ENCODE measurements around the gene BAHCC1. TPM values are rescaled to one million over a fixed set of nuclear protein-coding genes. Genes with fewer than 3 reads are reported as not detected.

BAHCC1 gene
- total RNA-seq, 2 donors from 2014 or later, result 12.5 to 26.3 TPM

DNA sequence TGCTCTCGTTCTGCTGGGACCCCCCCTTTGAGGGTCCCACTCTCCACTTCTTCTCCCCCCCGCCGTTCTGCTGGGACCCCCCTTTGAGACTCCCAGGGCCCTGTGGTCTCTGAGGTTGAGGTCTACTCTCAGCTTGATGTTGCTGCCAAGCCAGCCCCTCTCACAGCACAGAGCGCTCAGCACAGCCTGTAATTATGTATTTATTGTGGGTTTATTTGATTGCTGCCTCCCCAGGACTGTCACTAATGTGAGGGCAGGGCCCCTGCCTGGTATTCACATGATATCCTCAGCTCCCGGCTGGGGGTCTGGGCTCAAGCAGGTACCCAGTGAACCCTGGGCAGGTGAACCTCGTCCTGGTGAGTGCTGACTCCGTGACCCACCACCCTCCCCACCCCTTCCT lies 81.9 kb downstream of the BAHCC1 start:
- H3K4me3 ChIP-seq, result no peak overlapping the region
- no peaks in the 10 kb centered on the region for H3K27me3 ChIP-seq
- DNase-seq, result no peak
- H3K36me3 ChIP-seq, result no peaks in the 10 kb centered on the region
- TF ChIP-seq, protein P1, sequence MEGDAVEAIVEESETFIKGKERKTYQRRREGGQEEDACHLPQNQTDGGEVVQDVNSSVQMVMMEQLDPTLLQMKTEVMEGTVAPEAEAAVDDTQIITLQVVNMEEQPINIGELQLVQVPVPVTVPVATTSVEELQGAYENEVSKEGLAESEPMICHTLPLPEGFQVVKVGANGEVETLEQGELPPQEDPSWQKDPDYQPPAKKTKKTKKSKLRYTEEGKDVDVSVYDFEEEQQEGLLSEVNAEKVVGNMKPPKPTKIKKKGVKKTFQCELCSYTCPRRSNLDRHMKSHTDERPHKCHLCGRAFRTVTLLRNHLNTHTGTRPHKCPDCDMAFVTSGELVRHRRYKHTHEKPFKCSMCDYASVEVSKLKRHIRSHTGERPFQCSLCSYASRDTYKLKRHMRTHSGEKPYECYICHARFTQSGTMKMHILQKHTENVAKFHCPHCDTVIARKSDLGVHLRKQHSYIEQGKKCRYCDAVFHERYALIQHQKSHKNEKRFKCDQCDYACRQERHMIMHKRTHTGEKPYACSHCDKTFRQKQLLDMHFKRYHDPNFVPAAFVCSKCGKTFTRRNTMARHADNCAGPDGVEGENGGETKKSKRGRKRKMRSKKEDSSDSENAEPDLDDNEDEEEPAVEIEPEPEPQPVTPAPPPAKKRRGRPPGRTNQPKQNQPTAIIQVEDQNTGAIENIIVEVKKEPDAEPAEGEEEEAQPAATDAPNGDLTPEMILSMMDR (IDR thresholded peaks at IDR 0.05), result no peak
- H3K9me3 ChIP-seq, result no peaks in the 10 kb centered on the region
- no peak overlapping the region for H3K27ac ChIP-seq
- no peaks in the 10 kb centered on the region for H3K4me1 ChIP-seq
- H3K9ac ChIP-seq (ENCODE audit: low read depth in 2 of 2, low read length in 2 of 2), result no peak overlapping the region
- intact Hi-C loops (cut with DNase I), result no loop called here

DNA sequence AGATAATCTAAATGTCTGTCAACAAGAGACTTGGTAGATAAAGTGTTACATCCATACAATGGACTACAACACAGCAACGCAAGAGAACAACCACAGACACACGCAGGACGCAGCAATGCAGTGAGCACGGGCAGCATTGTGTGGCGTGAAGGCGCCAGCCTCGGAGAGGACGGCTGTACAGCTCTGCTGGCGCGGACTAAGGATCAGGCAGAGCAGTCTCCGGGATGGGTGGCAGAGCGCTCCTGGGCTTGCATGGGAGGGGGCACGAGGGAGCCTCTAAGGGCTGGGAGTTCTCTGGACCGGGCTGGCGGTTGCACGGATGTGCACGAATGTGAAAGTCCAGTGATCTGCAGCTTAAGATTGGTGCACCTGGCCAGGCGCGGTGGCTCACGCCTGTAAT lies 82.9 kb downstream of the BAHCC1 start:
- intact Hi-C loops (cut with DNase I), result no loop called here
- Histone ChIP-seq H3K4me3 (no peak overlapping the region), H3K36me3 (no peaks in the 10 kb centered on the region), H3K9me3 (no peaks in the 10 kb centered on the region), H3K4me1 (peaks cover under 1% of the 10 kb centered on the region), H3K9ac (ENCODE audit: low read depth in 2 of 2, low read length in 2 of 2) (no peak overlapping the region), H3K27ac (no peak overlapping the region), H3K27me3 (no peaks in the 10 kb centered on the region)
- TF ChIP-seq, protein P1 (IDR thresholded peaks at IDR 0.05), result no peak
- DNase-seq, result no peak

DNA sequence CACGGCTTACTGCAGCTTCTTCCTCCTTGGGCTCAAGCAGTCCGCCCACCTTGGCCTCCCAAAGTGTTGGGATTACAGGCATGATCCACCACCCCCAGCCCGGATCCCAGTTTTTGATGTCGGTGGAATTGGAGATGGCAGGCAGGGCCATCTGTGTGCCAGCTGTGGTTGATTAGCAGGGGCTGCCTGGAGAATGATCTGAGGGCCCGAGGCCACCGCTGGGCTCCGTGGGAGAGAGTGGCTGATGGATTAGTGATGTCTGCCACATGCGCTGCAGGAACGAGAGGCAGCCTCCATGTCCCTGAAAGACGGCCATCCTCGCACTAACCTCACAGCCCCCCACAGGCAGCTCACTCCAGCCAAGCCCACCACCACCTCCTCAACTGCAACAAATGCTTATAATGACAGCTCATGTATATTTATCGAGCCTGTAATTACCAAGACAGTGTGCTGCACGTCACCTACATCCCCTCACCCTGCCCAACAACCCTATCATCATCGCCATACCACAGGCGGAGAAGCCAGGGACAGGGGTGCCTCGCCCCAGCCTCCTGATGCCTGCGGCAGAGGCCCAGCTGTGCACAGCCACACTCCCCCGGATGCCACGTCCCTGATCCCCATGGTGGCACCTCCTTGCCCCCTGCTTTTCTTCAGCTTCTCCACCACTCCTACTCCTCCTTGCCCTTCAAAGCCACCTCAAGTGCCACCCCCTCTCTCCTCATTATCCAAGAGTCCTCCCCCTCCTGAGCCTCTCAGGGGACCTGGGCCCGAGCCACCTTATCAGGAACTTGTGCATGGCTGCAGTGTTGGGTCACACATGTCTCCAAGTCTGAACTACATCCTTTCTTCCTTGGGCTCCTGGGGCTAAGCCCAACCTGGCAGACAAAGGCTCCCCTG lies 84.2 kb downstream of the BAHCC1 start:
- Histone ChIP-seq H3K4me3 (no peak overlapping the region), H3K36me3 (no peaks in the 10 kb centered on the region), H3K9me3 (no peaks in the 10 kb centered on the region), H3K27ac (no peak overlapping the region), H3K9ac (ENCODE audit: low read depth in 2 of 2, low read length in 2 of 2) (no peak overlapping the region), H3K4me1 (peaks cover 11% of the 10 kb centered on the region), H3K27me3 (peaks cover 4% of the 10 kb centered on the region)
- TF ChIP-seq, protein P1 (IDR thresholded peaks at IDR 0.05), result no peak
- intact Hi-C loops (cut with DNase I), result loop anchor here (5.0 kb wide), 1 partner anchor 77 kb away; no protein-coding TSS in a partner anchor
- no peak for DNase-seq

DNA sequence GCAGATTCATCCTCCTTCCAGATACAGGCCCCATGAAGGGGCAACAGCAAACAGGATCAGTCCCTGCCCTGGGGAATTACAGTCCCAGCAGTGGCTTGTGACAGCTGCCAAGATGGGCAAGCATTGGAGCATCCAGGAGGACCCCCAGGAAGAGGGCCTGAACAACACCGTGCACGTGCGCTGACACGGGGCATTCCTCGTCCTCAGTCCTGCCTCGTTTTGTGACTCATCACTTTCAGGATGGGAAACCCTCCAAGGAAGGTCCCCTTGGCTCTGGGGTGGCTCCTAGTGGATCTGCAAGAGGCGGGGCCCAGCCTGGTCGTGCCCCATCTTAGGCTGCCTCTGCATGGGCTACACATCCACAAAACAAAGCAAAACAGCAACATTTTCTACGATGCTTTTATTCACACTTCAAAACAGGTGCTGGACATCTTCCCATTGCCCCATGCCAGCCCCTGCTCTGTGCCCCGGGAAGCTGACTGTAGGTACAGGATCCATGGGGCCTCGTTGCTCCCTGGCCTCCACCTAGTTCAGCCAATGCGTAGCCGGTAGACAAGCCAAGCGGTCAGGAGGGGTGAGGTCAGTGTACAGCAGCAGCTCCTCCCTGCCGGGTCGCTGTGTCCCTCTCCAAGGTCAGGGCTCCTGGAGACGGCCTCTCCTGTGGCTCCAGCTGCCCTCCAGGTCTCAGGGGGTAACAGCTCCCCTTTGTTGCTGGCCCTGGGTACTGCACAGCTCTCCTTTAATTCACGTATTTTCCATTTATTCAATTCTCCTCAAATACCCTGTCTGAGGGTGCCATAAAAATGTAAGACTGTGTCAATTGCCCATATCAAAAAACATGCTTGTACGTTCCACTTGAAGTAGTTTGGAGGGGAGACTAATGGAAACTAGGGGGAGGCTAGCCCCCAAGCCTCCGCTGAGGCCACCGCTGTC lies 85.1 kb downstream of the BAHCC1 start:
- H3K9me3 ChIP-seq, result no peaks in the 10 kb centered on the region
- TF ChIP-seq, protein P1 (IDR thresholded peaks at IDR 0.05), result no peak
- H3K9ac ChIP-seq (ENCODE audit: low read depth in 2 of 2, low read length in 2 of 2), result no peak overlapping the region
- no peak overlapping the region for H3K4me3 ChIP-seq
- H3K4me1 ChIP-seq, result peaks cover 13% of the 10 kb centered on the region
- DNase-seq, result no peak
- no peak overlapping the region for H3K27ac ChIP-seq
- intact Hi-C loops (cut with DNase I), result loop anchor here (5.0 kb wide), 1 partner anchor 78 kb away; no protein-coding TSS in a partner anchor
- no peaks in the 10 kb centered on the region for H3K36me3 ChIP-seq
- peaks cover 4% of the 10 kb centered on the region for H3K27me3 ChIP-seq

DNA sequence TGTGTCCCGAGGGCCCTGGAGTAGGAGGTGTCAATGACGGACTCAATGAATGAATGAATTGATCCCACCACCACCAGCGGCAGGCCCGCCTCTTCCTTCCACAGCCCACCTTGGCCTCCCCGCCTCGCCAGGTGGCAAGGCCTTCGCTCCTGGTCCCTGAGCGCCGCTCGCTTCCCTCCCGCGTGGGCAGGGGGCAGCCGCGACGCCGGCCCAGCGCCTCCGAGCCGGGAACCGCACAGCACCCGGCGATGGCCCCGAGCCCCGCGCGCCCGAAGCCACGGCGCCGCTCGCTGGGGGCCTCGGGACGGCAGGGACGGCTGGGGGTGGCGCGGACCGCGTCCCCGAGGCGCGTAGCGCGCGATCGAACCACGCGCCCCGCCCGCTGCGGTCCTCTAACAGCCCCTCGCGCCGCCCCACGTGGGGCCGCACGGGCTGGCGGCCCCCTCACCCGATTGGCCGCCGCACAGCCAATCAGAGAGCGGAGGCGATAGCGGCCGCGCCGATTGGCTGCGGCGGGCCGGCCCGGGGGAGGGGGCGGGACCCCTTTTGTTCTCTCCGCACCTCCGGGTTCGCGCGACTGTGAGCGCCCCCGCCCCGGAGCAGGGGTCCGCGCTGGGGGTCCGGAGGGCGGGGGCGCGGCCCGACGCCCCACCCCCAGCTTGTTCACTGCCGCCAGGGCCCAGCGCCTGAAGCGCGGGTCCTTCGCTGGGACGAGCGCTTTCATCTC lies 86.0 kb downstream of the BAHCC1 start:
- H3K4me3 ChIP-seq, result peak overlapping the region; percentile 48
- DNase-seq, result peak; percentile 62
- peaks cover 4% of the 10 kb centered on the region for H3K27me3 ChIP-seq
- TF ChIP-seq, protein P1 (IDR thresholded peaks at IDR 0.05), result no peak
- intact Hi-C loops (cut with DNase I), result loop anchor here (5.0 kb wide), 1 partner anchor 79 kb away; no protein-coding TSS in a partner anchor
- H3K27ac ChIP-seq, result no peak overlapping the region
- no peaks in the 10 kb centered on the region for H3K9me3 ChIP-seq
- H3K4me1 ChIP-seq, result peaks cover 13% of the 10 kb centered on the region
- peak overlapping the region; percentile 20 to 34 for H3K9ac ChIP-seq (ENCODE audit: low read depth in 2 of 2, low read length in 2 of 2)
- no peaks in the 10 kb centered on the region for H3K36me3 ChIP-seq

Measured in colonic mucosa (tissue), 4 donors.